Measurements from ENCODE around the gene TSPAN32. TPM values are rescaled to one million over a fixed set of nuclear protein-coding genes. Genes with fewer than 3 reads are reported as not detected.

Gene TSPAN32
- polyA plus RNA-seq, 1 donor (not counting 4 experiments of a cell fraction or from before 2014, with no cell fraction given): not detected

- H3K4me3 ChIP-seq (ENCODE audit: control insufficient read depth in 2 of 3, extremely low read depth in 1 of 3, insufficient read depth in 2 of 3, low read depth in 1 of 3, low read length in 3 of 3): no peak overlapping the region
- no peaks in the 10 kb centered on the region for H3K4me1 ChIP-seq (ENCODE audit: control insufficient read depth, extremely low read depth, insufficient read depth, low read length)
- H3K27ac ChIP-seq (ENCODE audit: control insufficient read depth, insufficient read depth, low read length): no peak overlapping the region
- no peak for FAIRE-seq
- TF ChIP-seq CTCF (optimal IDR thresholded peaks at IDR 0.05 in 1 of 3, IDR thresholded peaks at IDR 0.05 in 1 of 3, conservative IDR thresholded peaks at IDR 0.05 in 1 of 3; ENCODE audit: extremely low read depth in 1 of 3, insufficient read depth in 2 of 3, low read length in 3 of 3): no peak
- TF ChIP-seq EZH2 (IDR thresholded peaks at IDR 0.05; ENCODE audit: low read length): no peak
- no peak for DNase-seq (ENCODE audit: low read depth, low spot score)
- peaks cover 3% of the 10 kb centered on the region for H3K9me3 ChIP-seq (ENCODE audit: control insufficient read depth, low read depth, low read length)
- H3K27me3 ChIP-seq (ENCODE audit: control insufficient read depth, extremely low read depth, insufficient read depth, low read length): no peaks in the 10 kb centered on the region
- H3K36me3 ChIP-seq (ENCODE audit: control insufficient read depth in 2 of 2, extremely low read depth in 1 of 2, insufficient read depth in 2 of 2, low read length in 2 of 2): no peaks in the 10 kb centered on the region
- H2AFZ ChIP-seq (ENCODE audit: control insufficient read depth, low read length): no peak overlapping the region
- H3K9me1 ChIP-seq (ENCODE audit: control insufficient read depth, extremely low read depth, insufficient read depth, low read length): no peaks in the 10 kb centered on the region
- H4K20me1 ChIP-seq (ENCODE audit: control insufficient read depth, extremely low read depth, insufficient read depth, low read length): no peaks in the 10 kb centered on the region
- H3K9ac ChIP-seq (ENCODE audit: control insufficient read depth, extremely low read depth, insufficient read depth, low read length): no peak overlapping the region
- no peak overlapping the region for H3K4me2 ChIP-seq (ENCODE audit: control insufficient read depth, extremely low read depth, insufficient read depth, low read depth, low read length)
- dilution Hi-C loops (cut with MboI; ENCODE audit: extremely low pct_ligation_motif_present, low sequenced_read_pairs): no loop called here
- H3K79me2 ChIP-seq (ENCODE audit: control insufficient read depth, insufficient read depth, low read length): no peaks in the 10 kb centered on the region
Measured at GRCh38 chr11:2346586-2347307, 44.9 kb downstream of the TSPAN32 start.

GRCh38 chr11:2347308-2347830 lies 45.6 kb downstream of the TSPAN32 start:
- dilution Hi-C loops (cut with MboI; ENCODE audit: extremely low pct_ligation_motif_present, low sequenced_read_pairs): no loop called here
- no peak overlapping the region for H3K4me3 ChIP-seq (ENCODE audit: control insufficient read depth in 2 of 3, extremely low read depth in 1 of 3, insufficient read depth in 2 of 3, low read depth in 1 of 3, low read length in 3 of 3)
- H3K9me3 ChIP-seq (ENCODE audit: control insufficient read depth, low read depth, low read length): peaks cover 3% of the 10 kb centered on the region
- H3K27me3 ChIP-seq (ENCODE audit: control insufficient read depth, extremely low read depth, insufficient read depth, low read length): no peaks in the 10 kb centered on the region
- no peak overlapping the region for H3K27ac ChIP-seq (ENCODE audit: control insufficient read depth, insufficient read depth, low read length)
- no peaks in the 10 kb centered on the region for H3K9me1 ChIP-seq (ENCODE audit: control insufficient read depth, extremely low read depth, insufficient read depth, low read length)
- H2AFZ ChIP-seq (ENCODE audit: control insufficient read depth, low read length): no peak overlapping the region
- no peaks in the 10 kb centered on the region for H4K20me1 ChIP-seq (ENCODE audit: control insufficient read depth, extremely low read depth, insufficient read depth, low read length)
- H3K79me2 ChIP-seq (ENCODE audit: control insufficient read depth, insufficient read depth, low read length): no peaks in the 10 kb centered on the region
- H3K4me1 ChIP-seq (ENCODE audit: control insufficient read depth, extremely low read depth, insufficient read depth, low read length): no peaks in the 10 kb centered on the region
- no peak overlapping the region for H3K9ac ChIP-seq (ENCODE audit: control insufficient read depth, extremely low read depth, insufficient read depth, low read length)
- TF ChIP-seq EZH2 (IDR thresholded peaks at IDR 0.05; ENCODE audit: low read length): no peak
- TF ChIP-seq CTCF (optimal IDR thresholded peaks at IDR 0.05 in 1 of 3, IDR thresholded peaks at IDR 0.05 in 1 of 3, conservative IDR thresholded peaks at IDR 0.05 in 1 of 3; ENCODE audit: extremely low read depth in 1 of 3, insufficient read depth in 2 of 3, low read length in 3 of 3): no peak
- H3K36me3 ChIP-seq (ENCODE audit: control insufficient read depth in 2 of 2, extremely low read depth in 1 of 2, insufficient read depth in 2 of 2, low read length in 2 of 2): no peaks in the 10 kb centered on the region
- no peak overlapping the region for H3K4me2 ChIP-seq (ENCODE audit: control insufficient read depth, extremely low read depth, insufficient read depth, low read depth, low read length)
- no peak for FAIRE-seq
- no peak for DNase-seq (ENCODE audit: low read depth, low spot score)

All from keratinocyte (primary cell).